HG02970 (cell line): ENCODE data around the gene TPH1.

Experiments used
- ATAC-seq: cut with Tn5 transposase; IDR thresholded peaks from one replicate; pipeline ENCODE4 v1.9.1; 2021; ENCODE audit warnings: mild to moderate bottlenecking, moderate library complexity, moderate number of reproducible peaks; ENCODE audit not compliant: unreplicated experiment, low FRiP score

The TPH1 gene

DNA sequence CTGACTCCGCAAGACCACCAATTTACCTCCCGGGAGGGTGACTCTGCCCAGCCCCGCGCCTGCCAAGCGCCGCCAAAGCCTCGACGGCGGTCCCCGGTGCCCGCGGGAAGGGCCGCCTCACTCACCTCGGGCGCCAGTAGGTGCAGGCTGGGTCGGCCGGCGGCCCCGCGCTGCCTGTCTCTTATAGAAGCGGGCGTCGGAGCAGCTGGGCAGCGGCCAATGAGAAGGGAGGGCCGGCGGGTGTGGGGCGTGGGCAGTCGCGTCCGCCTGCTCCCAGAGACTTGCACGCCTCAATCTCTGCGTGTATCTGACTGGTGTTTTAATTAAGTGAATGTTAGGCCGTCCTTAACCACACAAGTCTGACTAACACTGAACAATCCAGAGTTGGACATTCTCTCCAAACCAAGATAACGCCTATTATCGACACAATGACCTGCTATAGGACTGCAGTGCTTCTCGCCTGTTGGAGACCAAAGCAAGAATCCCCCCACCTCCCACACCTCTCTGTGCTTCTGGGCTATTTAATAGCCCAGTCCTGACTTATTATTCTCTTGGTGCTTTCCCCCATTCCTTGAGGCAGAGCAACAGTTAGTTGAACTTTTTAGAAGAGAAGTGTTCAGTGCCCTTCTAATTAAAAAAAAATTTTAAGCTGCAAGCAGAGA lies at the start of gene TPH1:
TPH1 (minus strand) TSS at position 154 of the 662 bp plus-strand sequence. CDS start 5,507 bp downstream, outside the sequence.
- ATAC-seq, result no peak

DNA sequence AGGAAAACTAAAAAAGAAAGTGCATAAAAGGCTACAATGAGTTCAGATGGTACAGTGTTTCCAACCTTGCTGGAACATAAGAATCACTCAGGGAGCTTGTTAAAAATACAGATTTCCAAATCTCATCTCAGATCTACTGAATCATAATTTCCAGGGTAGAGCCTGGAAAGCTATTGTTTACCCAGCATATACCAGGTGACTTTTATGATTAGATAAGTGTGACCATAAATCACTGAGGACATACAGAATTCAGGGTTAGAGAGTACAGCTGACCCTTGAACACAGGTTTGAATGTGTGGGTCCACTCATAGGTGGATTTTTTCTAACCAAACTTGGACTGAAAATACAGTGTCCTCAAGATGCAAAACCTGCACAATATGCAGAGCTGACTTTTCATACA lies 47.9 kb upstream of the TPH1 start:
- no peak for ATAC-seq

DNA sequence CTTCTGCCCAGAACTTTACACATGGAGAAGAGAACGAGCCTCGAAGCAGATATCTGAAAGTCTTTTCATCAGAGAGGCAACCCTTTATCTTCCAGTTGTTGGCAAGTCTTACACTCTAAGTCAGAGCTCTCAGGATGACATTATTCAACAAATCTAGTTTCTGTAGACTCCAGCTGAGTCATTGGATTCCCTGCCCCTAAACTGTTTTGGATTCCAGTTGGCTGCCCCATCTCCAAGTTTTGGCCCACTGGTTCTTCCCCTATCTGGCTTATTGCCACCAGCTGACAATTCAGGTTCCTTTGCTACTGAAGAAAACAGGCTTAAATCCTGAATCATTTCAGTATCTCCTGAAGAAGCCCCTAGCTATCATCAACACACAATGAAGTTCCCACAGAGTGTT lies 45.7 kb upstream of the TPH1 start:
- ATAC-seq, result no peak

DNA sequence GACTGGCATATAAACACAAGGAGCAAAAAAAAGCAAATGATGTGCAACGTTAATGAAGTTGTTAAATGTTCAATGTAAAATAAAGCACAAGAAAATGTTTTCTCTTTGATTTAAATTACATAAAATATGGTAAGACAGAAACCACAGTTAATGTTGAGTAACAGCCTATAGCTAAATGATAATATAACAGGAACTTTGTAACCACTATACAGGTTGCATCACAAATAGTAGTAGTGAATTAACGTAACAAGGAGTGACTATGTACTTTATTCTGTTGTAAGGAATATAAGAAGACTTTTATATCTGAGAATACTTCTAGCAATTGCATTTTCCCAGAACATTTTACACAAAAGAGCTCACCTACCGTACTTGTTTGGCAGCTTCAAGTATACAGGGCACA lies 42.9 kb upstream of the TPH1 start:
- no peak for ATAC-seq

DNA sequence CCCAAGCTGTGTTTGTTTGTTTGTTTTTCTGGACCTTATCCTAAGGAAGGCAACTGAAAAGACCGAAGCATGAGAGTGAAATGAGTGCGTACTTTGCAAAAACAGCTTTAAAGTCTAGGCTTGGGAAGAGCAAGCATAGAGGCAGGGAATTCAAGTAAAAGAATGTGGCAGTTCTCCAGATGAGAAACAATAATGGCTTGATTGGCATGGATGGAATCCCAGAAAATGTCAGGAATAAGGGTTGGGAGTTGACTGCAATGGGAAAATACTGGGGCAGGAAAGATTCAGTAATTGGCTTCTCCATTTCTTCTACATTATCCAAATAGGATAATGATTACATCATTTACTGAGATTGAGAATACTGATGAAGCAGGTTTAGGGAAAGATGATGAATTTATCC lies 42.3 kb upstream of the TPH1 start:
- ATAC-seq, result no peak

DNA sequence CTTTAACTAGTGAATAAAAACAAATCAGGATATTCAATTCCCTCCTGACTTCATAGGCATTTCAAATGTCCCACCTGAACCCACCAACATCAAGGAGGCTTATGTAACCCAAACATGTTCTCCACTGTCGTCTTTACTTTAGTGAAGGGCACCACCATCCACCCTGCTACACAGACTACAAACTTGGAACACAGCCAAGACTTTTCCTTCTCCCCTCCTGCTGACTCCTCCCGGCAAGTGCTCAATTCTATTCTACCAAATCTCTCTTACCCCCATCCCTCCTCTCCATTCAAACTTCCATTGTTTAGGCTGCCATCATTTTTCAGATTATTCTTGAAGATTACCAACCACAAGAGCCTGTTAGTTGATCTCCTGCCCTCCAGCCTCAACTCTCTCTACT lies 35.5 kb upstream of the TPH1 start:
- no peak for ATAC-seq

DNA sequence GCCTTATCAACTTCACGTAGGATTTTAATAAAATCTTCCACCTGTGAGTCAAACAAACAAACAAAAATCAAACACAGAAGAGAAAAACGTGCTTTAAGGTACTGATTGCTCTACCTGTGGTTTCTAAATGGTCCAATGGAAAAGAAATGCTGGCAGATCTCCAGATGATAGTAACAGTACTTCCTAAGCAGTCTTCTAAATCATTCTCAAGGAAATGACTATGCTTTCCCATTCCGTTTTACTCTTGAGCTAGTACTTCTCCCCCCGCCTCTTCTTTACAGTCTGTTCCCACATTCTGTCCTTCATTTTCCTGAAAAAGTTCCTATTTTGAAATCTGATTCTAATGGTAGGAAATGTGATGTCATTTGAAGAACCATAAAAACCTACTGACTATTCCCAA lies 34.4 kb upstream of the TPH1 start:
- ATAC-seq, result no peak

DNA sequence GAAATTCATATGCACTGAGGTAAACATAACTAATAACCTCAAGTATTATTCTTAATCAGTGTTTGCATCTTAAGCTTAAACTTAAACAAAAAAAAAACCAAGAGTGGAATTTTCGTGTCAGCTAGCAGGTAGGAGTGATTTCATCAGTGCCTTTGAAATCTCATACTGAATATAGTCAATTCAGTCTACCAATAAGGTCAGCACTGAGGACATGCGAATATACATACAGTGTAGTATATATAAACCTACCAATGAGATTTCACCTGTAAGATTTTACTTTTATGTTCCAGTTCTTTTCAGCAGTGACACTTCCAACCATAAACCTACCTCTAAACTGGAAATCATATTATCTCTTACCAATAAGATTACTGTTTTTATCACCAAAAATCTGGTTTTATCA lies 32.8 kb upstream of the TPH1 start:
- no peak for ATAC-seq

DNA sequence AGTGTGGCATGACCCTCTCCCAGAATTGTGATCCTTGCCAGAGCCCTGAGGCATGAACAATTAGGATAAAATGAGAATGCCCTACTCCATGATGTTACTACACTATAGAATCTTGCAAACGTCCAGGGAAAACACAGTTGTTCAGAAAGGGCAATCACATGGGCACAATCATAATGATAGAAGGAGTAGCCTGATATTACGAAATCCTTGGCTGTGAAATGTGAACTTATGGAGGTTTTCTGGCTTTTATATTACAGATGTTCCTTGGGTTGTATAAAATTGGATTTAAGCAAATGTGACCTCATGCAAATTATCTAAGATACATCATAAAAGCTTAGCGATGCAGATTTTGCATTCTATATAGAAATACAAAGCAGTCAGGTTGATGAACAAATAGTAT lies 29.4 kb upstream of the TPH1 start:
- ATAC-seq, result no peak

DNA sequence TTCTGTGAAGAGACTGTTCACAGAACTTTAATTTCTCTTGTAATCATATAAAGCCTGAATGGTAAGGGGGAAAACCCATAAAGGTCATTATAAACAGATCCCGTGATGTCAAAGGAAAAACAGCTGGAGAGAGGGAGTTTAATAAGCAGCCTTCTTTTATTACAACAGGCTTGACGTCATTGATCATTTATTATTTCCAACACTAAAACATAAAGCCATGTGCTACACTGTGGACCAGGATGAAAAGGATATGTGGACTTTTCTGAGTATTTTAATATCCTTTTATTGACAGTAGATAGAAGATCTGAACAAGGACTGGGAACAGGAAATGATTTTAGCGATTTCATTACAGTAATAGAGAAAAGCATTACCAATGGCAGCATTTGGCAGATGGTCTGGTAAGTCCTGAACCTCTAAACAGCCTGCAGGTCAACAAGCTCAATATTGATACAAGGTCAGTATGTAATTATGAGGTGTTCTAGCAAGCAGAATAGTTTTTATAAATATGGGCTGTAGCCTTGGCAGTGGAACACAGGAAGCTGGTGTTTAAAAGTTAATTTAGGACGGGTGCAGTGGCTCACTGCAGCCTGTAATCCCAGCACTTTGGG lies 25.1 kb upstream of the TPH1 start:
- no peak for ATAC-seq

DNA sequence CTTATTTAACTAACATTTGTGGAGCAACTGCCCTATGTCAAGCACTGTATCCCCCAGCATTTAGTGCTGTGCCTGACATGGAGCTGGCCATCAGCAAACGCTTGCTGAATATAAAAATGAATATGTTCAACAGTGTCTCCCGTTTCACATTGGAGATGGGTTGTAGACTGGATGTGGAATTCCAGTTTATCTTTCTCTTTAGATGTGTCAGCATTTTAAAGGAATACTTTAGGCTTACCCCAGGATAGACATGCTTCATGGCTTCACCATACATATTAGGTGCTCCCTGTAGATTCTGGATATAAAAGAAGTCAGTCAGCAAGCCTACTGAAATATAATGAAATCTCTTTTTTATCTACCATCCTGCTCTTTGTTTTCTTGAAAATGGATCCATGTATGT lies 21.3 kb upstream of the TPH1 start:
- no peak for ATAC-seq

DNA sequence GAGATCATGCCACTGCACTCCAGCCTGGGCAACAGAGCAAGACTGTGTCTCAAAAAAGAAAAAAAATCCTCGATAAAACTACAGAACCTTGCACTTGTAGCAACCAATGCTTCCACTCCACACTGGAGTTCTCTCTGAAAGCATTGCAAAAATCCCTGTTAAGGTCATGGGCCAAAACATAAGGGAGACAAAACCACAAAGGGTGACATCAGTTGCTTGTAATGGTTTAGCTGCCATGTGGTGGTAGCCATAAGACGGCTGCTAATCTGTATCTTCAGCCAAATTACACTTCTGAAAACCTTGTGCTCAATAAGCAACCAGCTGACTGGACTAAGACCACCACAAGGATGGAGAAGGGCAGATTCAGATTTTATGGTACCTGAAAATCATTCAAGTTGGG lies 20.6 kb upstream of the TPH1 start:
- no peak for ATAC-seq

DNA sequence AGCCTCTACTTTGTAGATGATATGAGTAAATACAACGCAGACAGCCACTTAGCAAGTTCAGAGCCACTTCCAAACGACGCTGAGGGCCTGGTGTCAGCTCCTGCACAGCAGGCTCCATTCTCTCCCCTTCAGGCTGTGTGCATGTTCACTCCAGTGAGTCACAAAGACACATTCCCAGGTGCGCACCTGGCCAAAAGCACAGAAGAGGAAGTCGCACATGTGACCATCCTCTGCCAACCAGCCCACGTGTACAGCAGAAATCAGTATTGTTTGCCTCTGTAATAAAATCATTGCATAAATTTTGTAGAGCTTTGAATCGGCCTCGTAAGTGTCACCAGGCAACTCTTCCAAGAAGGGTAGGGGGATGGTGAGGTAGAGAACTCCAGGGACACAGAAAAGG lies 19.5 kb upstream of the TPH1 start:
- ATAC-seq, result no peak

DNA sequence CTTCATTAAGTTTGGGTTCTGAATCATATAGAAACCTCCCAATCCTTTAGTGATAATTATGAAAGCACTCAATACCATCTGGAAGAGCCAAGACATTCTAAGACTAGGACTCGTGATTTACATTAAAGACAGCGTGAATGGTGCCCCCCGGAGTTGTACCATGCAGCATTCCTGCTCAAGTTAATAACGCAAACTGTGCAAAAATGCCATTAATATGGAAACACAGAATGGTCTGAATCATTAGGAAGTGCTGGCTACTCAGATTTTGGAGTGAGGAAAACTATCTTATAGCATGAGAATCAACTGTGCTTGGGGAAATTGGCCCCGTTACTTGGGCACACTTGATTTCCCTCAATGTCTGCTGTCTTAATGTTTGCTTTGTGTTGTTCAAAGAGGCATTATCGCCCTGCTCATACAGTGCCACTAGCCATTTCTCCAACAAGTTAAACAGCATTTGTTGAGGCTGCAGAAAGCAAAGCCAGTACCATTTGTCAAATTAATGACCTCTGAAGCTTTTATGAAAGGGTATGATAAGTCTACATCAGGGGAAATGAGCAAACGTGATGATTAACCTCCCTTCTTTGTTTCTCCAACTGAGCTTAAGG lies 18.5 kb upstream of the TPH1 start:
- no peak for ATAC-seq

DNA sequence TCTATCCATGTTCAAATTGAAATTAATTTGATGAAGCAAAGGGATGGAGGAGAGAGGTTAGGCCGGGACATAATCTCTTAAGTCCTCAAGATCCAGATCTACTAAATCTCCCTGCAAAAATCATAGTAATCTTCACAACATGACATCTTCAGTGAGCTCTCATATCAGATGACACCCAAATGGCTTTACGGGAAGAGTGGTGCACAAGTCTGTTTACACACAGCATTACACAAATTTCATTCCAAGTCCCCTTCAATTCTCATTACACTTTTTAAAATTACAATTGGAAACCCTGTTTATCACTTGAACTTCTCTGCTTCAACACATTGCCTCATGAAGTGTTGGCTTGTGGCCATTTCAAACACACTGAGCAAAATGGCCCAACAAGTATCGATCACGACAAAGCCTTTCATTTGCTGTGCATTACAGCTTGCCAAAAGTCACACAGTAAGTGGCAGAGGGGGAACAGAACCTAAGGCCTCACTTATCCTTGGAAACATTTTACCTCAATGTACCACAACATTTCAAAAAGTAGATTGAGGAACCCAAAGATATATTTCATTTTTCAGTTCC lies 17.9 kb upstream of the TPH1 start:
- ATAC-seq, result no peak

DNA sequence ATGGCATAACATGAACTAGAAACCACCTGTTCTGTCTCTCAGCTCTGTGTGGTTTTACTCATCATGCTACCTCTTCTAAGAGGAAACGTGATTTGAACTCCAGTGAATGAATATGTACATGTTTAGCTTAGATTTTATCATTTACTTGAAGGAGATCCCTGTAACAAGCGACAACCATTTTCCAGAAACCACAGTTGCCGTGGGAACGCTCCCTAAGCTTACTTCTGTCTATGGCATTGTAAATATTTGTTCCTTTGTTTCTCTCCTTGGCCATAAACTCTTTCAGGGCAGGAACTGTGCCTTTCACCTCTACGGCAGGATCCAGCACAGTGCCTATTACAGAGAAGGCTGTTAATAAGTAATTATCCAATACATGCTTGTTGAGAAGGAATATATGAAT lies 17.1 kb upstream of the TPH1 start:
- ATAC-seq, result no peak

DNA sequence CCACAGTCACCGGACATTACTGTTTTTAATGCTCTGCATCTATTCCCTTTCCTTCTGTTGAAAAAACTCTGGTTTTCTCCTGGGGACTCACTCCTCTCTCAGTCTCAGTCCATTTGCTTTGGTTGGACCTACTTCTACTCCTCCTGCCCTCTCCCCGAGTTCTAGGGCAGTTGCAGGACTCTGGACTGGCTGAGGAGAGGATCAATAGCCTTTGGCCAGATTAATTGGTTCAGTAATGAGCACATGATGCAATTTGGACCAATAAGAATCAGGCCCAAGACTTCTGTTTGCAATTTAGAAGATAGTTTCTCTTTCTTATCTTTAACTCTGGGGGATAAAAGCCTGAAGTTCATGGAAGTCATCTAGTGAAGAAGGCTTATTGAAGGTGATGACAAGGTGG lies 15.3 kb upstream of the TPH1 start:
- ATAC-seq, result no peak

DNA sequence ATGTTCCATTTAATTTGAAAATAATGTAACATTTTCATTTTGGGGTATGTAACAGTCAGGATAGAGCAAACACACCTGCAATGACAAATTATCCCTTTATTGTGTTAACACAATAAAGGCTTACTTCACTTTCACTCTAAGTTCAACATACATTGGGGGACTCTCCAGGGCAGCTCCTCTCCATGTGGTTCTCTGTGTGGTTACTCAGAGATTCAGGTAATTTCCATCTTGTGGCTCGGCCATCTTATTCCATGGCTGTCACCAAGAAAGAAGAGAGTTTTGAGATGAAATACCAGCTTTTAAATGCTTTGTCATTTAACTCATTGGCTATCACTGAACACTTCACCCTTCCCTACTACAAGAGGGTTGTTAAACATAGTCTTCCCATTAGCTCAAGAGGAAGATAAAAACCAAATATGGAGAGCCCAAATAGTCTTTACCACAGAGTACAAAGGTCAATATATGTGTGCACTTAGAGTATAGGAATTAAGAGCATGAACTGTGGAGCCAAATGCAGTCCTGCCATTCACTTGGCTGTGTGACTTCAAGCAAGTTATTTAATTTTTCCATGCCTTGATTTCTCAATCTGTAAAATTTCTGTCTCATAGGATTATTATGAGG lies 10.6 kb upstream of the TPH1 start:
- no peak for ATAC-seq

DNA sequence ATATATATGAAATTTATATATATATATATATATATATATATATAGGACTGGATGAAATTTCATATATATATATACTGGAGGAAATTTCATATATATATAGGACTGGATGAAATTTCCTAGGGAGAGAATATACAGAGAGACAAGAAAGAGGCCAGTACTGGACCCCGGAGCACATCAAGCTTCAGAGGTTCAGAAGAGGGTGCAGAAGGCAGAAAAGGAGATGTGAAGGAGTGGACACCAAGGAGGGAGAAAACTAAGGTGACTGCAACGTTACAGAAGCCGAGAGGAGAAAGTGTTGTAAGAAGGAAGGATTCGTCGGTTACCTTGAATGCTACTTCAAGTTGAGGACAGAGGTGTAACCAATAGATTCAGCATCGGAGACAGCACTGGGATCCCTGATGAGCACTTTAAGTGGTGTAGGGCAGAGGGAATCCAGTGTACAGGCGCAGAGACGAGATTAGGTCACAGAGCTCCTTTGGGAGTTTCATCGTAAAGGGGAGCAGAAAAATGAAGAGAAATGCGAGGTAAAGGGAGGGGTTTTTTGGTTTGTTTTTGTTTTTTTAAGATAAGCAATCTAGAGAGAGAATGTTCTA lies 8.5 kb upstream of the TPH1 start:
- ATAC-seq, result no peak

DNA sequence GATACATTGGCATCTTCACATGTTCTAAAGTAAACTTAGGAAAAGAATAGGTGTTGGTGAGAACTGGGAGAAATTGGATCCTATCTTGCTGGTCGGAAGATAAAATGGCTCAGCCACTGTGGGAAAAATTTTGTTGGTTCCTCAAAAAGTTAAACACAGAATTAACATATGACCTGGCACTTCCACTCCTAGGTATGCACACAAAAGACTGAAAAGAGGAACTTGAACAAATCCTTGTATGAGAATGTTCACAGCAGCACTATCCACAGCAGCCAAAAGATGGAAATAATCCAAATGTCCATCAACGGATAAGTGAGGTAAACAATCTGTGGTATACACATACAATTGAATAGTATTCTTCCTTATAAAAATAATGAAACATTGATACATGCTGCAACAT lies 4.8 kb upstream of the TPH1 start:
- ATAC-seq, result no peak

DNA sequence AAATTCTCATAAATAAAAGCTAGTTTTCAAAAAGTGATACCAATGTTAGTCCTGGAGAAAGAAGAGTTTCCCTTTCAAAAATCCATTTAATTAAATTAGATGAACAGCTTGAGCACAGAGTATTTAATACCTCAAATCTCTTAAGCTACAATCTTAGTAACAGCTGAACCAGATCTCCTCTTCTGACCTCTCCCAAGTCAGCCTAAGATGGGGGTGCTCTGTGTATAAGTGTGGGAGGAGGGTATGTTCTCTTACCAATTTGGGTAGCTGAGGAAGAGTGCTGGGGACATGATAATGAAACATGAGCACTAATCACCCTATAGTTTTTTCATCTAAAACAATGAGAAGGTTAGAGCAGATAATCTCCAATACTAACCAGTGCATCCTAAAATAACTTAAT lies 9.6 kb downstream of the TPH1 start:
- no peak for ATAC-seq
